Retinal pigment epithelial cell (primary cell): ENCODE measurements around the gene ATL1.
"Not testable (repeated sequence)": the region's sequence is repeated elsewhere in the genome, so short reads cannot be mapped to it uniquely, and the experiment has no call there.

Experiments used
- DNase-seq: peaks from one replicate; pipeline ENCODE4 v3.0.0-alpha.2; 2010; ENCODE audit warnings: low read depth
- H3K4me3 ChIP-seq: 2 replicates; pipeline ENCODE4 v1.5.1; 2011; ENCODE audit warnings: mild to moderate bottlenecking, low read length, control low read depth, moderate library complexity
- TF ChIP-seq, protein P1 (sequence below): conservative IDR thresholded peaks from 2 replicates; pipeline ENCODE4 v1.5.1; 2011; ENCODE audit warnings: low read depth, low read length, control low read depth, inconsistent platforms

The ATL1 gene

GRCh38 chr14:50551877-50552276 lies 8.1 kb upstream of the ATL1 start:
- DNase-seq, result no peak
- no peak overlapping the region for H3K4me3 ChIP-seq
- TF ChIP-seq, protein P1, sequence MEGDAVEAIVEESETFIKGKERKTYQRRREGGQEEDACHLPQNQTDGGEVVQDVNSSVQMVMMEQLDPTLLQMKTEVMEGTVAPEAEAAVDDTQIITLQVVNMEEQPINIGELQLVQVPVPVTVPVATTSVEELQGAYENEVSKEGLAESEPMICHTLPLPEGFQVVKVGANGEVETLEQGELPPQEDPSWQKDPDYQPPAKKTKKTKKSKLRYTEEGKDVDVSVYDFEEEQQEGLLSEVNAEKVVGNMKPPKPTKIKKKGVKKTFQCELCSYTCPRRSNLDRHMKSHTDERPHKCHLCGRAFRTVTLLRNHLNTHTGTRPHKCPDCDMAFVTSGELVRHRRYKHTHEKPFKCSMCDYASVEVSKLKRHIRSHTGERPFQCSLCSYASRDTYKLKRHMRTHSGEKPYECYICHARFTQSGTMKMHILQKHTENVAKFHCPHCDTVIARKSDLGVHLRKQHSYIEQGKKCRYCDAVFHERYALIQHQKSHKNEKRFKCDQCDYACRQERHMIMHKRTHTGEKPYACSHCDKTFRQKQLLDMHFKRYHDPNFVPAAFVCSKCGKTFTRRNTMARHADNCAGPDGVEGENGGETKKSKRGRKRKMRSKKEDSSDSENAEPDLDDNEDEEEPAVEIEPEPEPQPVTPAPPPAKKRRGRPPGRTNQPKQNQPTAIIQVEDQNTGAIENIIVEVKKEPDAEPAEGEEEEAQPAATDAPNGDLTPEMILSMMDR, result no peak

DNA sequence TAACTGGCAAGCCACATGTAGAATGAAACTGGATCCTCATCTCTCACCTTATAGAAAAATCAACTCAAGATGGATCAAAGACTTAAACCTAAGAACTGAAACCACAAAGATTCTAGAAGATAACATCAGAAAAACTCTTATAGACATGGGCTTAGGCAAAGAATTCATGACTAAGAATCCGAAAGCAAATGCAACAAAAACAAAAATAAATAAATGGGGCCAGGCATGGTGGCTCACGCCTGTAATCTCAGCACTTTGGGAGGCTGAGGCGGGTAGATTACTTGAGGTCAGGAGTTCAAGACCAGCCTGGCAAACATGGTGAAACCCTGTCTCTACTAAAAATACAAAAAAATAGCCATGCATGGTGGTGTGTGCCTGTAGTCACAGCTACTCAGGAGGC lies 7.1 kb upstream of the ATL1 start:
- not testable (repeated sequence) for DNase-seq, H3K4me3 ChIP-seq

GRCh38 chr14:50560931-50561285 lies 963 bp downstream of the ATL1 start:
- no peak for DNase-seq
- TF ChIP-seq, protein P1, result no peak
- H3K4me3 ChIP-seq, result peak overlapping the region; percentile 79

- no peak for DNase-seq
- no peak overlapping the region for H3K4me3 ChIP-seq
- TF ChIP-seq, protein P1, result no peak
Measured at GRCh38 chr14:50562841-50563240, 2.9 kb downstream of the ATL1 start.

DNA sequence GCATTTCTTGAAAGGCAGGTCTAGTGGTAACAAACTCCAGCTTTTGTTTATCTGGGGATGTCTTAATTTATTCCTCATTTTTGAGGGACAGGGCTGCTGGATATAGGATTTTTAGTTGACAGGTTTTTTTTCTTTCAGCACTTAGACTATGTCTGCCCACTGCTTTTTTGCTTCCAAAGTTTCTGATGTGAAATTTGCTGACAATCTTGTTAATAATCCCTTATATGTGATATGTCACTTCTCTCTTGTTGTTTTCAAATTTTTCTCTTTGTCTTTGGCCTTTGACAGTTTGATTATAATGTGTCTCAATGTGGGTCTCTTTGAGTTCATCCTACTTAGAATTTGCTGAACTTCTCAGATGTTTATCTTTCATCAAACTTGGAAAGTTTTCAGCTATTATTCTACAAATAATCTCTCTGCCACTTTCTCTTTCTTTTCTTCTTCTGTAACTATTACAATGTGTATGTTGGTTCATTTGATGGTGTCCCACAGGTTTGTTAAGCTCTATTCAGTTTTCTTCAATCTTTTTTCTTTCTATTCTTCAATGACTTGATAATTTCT lies 9.8 kb downstream of the ATL1 start:
- no peak overlapping the region for H3K4me3 ChIP-seq
- no peak for DNase-seq
- TF ChIP-seq, protein P1, result no peak

GRCh38 chr14:50573862-50574261 lies 13.9 kb downstream of the ATL1 start:
- TF ChIP-seq, protein P1, result no peak
- H3K4me3 ChIP-seq, result no peak overlapping the region
- no peak for DNase-seq

DNA sequence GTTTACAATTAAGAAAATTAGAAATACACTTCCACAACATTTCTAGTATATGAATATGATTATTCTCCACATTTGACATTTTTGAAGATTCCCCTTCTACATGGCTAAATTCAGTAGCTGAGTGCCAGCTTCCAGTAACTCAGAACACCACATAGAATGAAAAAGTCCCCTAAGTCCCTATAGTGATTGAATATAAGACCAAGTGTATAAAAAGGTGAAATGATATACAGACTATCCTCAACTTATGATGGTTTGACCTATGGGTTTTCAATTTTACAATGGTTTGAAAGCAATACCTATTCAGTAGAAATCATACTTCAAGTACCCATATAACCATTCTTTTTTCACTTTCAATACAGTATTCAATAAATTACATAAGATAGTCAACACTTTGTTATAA lies 15.8 kb downstream of the ATL1 start:
- DNase-seq, result no peak
- TF ChIP-seq, protein P1, result no peak
- no peak overlapping the region for H3K4me3 ChIP-seq

- H3K4me3 ChIP-seq, result no peak overlapping the region
- DNase-seq, result no peak
- TF ChIP-seq, protein P1, result no peak
Measured at GRCh38 chr14:50577982-50578381, 18.0 kb downstream of the ATL1 start.
